HG03565 (cell line): ENCODE results near the gene DSEL.

ENCODE experiments used
- ATAC-seq: cut with Tn5 transposase; IDR thresholded peaks from one replicate; pipeline ENCODE4 v1.9.1; 2021; ENCODE audit warnings: mild to moderate bottlenecking, moderate library complexity; ENCODE audit not compliant: unreplicated experiment

The DSEL gene

GRCh38 chr18:67504739-67505138, 11.8 kb downstream of the DSEL start:
- ATAC-seq: no peak

- ATAC-seq: no peak
Observed at GRCh38 chr18:67500522-67501205, 15.9 kb downstream of the DSEL start.

GRCh38 chr18:67496469-67496868, 20.1 kb downstream of the DSEL start:
- no peak for ATAC-seq

GRCh38 chr18:67486534-67486933, 30.0 kb downstream of the DSEL start:
- ATAC-seq: no peak

- no peak for ATAC-seq
Observed at GRCh38 chr18:67485655-67486054, 30.9 kb downstream of the DSEL start.

GRCh38 chr18:67484458-67484857, 32.1 kb downstream of the DSEL start:
- ATAC-seq: no peak

GRCh38 chr18:67483952-67484351, 32.6 kb downstream of the DSEL start:
- ATAC-seq: no peak

GRCh38 chr18:67483237-67483636, 33.3 kb downstream of the DSEL start:
- ATAC-seq: no peak

GRCh38 chr18:67478249-67478648, 38.3 kb downstream of the DSEL start:
- no peak for ATAC-seq

GRCh38 chr18:67477522-67477921, 39.0 kb downstream of the DSEL start:
- no peak for ATAC-seq

GRCh38 chr18:67476585-67476984, 39.9 kb downstream of the DSEL start:
- no peak for ATAC-seq

- no peak for ATAC-seq
Observed at GRCh38 chr18:67475673-67476072, 40.8 kb downstream of the DSEL start.

- ATAC-seq: peak; percentile 47
Observed at GRCh38 chr18:67468038-67468437, 48.5 kb downstream of the DSEL start.

GRCh38 chr18:67467188-67467587, 49.3 kb downstream of the DSEL start:
- no peak for ATAC-seq

- ATAC-seq: no peak
Observed at GRCh38 chr18:67464499-67464898, 52.0 kb downstream of the DSEL start.

GRCh38 chr18:67463829-67464228, 52.7 kb downstream of the DSEL start:
- no peak for ATAC-seq

GRCh38 chr18:67456711-67457110, 59.8 kb downstream of the DSEL start:
- ATAC-seq: no peak
